SK-N-SH (cell line): ENCODE data around the gene SURF4.

Source experiments
- CTCF ChIP-seq: fragments of 200-600 bp; sonication (generic); IDR thresholded peaks from 2 replicates; pipeline ENCODE4 v1.6.1; 2017; ENCODE audit warnings: antibody characterized with exemption, mild to moderate bottlenecking, moderate library complexity
- NFIC ChIP-seq: IDR thresholded peaks from 2 replicates; pipeline ENCODE4 v1.4.0; 2012; ENCODE audit warnings: borderline replicate concordance
- TF ChIP-seq, protein P1 (sequence below): IDR thresholded peaks from 2 replicates; pipeline ENCODE4 v1.6.1; 2012; ENCODE audit warnings: mild to moderate bottlenecking, low read depth, low read length, moderate library complexity

- TF ChIP-seq, protein P1, sequence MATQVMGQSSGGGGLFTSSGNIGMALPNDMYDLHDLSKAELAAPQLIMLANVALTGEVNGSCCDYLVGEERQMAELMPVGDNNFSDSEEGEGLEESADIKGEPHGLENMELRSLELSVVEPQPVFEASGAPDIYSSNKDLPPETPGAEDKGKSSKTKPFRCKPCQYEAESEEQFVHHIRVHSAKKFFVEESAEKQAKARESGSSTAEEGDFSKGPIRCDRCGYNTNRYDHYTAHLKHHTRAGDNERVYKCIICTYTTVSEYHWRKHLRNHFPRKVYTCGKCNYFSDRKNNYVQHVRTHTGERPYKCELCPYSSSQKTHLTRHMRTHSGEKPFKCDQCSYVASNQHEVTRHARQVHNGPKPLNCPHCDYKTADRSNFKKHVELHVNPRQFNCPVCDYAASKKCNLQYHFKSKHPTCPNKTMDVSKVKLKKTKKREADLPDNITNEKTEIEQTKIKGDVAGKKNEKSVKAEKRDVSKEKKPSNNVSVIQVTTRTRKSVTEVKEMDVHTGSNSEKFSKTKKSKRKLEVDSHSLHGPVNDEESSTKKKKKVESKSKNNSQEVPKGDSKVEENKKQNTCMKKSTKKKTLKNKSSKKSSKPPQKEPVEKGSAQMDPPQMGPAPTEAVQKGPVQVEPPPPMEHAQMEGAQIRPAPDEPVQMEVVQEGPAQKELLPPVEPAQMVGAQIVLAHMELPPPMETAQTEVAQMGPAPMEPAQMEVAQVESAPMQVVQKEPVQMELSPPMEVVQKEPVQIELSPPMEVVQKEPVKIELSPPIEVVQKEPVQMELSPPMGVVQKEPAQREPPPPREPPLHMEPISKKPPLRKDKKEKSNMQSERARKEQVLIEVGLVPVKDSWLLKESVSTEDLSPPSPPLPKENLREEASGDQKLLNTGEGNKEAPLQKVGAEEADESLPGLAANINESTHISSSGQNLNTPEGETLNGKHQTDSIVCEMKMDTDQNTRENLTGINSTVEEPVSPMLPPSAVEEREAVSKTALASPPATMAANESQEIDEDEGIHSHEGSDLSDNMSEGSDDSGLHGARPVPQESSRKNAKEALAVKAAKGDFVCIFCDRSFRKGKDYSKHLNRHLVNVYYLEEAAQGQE, result peak; percentile 62; the same call in 1 of the 2 replicates
- TF ChIP-seq CTCF (no peak), NFIC (0 out of 2 replicates have a peak, but pooled peaks have one; percentile 17)
Observed at GRCh38 chr9:133347985-133348717, 27.7 kb downstream of the SURF4 start, which contains the start of the genes MED22 and RPL7A.
